IMR-90 (cell line): ENCODE data around the gene SEL1L2.

ENCODE experiments used
- BHLHE40 ChIP-seq: fragments of 150-350 bp; IDR thresholded peaks from 2 replicates; pipeline ENCODE4 v1.6.1; 2016; ENCODE audit warnings: mild to moderate bottlenecking, low read depth, low read length
- ELK1 ChIP-seq: fragments of 150-350 bp; IDR thresholded peaks from 2 replicates; pipeline ENCODE4 v1.6.1; 2016; ENCODE audit warnings: low read depth, mild to moderate bottlenecking, low read length, moderate library complexity, borderline replicate concordance
- MAFK ChIP-seq: IDR thresholded peaks from 2 replicates; pipeline ENCODE4 v1.6.1; 2012; ENCODE audit warnings: low read depth, low read length, improper control_type of control experiment
- MXI1 ChIP-seq: IDR thresholded peaks from 2 replicates; pipeline ENCODE4 v1.6.1; 2012; ENCODE audit warnings: low read depth, mild to moderate bottlenecking, low read length, moderate library complexity, borderline replicate concordance
- POLR2A ChIP-seq: IDR thresholded peaks from 2 replicates; pipeline ENCODE4 v1.6.1; 2012; ENCODE audit warnings: mild to moderate bottlenecking, low read depth, low read length
- TF ChIP-seq, protein P1 (sequence below): conservative IDR thresholded peaks from 2 replicates; pipeline ENCODE4 v1.5.1; 2012; ENCODE audit warnings: mild to moderate bottlenecking, low read depth, low read length, improper control_type of control experiment
- TF ChIP-seq, protein P2 (sequence below): fragments of 150-350 bp; IDR thresholded peaks from 2 replicates; pipeline ENCODE4 v1.6.1; 2017; ENCODE audit warnings: mild to moderate bottlenecking, antibody characterized with exemption, low read length, low read depth

DNA sequence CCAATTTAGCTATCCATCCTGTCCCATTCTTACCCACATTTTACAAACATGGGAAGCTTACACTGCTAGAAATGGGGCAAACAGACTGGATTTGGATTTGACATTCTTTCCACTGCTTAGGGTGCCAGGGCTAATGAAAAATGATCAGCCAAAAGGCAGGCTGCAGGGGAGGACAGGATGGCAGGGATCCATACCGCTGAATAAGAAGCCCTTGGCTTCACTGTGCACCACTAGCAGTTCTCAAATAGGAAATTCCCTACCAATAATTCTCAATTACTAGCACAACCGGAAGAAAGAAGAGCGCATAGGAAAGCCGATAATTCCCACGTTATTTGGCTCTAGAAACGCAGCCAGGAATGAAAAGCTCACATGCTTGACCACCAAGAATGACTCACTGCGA lies 132.5 kb downstream of the SEL1L2 start:
- TF ChIP-seq, protein P1, sequence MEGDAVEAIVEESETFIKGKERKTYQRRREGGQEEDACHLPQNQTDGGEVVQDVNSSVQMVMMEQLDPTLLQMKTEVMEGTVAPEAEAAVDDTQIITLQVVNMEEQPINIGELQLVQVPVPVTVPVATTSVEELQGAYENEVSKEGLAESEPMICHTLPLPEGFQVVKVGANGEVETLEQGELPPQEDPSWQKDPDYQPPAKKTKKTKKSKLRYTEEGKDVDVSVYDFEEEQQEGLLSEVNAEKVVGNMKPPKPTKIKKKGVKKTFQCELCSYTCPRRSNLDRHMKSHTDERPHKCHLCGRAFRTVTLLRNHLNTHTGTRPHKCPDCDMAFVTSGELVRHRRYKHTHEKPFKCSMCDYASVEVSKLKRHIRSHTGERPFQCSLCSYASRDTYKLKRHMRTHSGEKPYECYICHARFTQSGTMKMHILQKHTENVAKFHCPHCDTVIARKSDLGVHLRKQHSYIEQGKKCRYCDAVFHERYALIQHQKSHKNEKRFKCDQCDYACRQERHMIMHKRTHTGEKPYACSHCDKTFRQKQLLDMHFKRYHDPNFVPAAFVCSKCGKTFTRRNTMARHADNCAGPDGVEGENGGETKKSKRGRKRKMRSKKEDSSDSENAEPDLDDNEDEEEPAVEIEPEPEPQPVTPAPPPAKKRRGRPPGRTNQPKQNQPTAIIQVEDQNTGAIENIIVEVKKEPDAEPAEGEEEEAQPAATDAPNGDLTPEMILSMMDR = no peak
- TF ChIP-seq ELK1 = no peak
- TF ChIP-seq BHLHE40 = no peak
- no peak for TF ChIP-seq MXI1
- TF ChIP-seq POLR2A = no peak
- no peak for TF ChIP-seq MAFK
- TF ChIP-seq, protein P2, sequence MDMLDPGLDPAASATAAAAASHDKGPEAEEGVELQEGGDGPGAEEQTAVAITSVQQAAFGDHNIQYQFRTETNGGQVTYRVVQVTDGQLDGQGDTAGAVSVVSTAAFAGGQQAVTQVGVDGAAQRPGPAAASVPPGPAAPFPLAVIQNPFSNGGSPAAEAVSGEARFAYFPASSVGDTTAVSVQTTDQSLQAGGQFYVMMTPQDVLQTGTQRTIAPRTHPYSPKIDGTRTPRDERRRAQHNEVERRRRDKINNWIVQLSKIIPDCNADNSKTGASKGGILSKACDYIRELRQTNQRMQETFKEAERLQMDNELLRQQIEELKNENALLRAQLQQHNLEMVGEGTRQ = no peak
